Thyroid gland (tissue), 4 donors: ENCODE results near the gene OGDH.

Experiments
- POLR2A ChIP-seq, 2 donors: fragments of 450-650 bp; IDR thresholded peaks; one replicate each; pipeline ENCODE4 v1.6.1; 2017; ENCODE audit warnings: antibody characterized with exemption in 2 of 2, mild to moderate bottlenecking in 2 of 2, moderate library complexity in 1 of 2
- TF ChIP-seq, protein P1 (sequence below), 6 experiments: fragments of 200-600 bp in 3 of 6; fragments of 450-650 bp in 3 of 6; sonication (generic) in 3 of 6; IDR thresholded peaks; one replicate each; pipeline ENCODE4 v1.5.1; 2016 to 2019; ENCODE audit warnings: antibody characterized with exemption in 6 of 6, mild to moderate bottlenecking in 2 of 6, inconsistent platforms in 1 of 6, moderate library complexity in 1 of 6

DNA sequence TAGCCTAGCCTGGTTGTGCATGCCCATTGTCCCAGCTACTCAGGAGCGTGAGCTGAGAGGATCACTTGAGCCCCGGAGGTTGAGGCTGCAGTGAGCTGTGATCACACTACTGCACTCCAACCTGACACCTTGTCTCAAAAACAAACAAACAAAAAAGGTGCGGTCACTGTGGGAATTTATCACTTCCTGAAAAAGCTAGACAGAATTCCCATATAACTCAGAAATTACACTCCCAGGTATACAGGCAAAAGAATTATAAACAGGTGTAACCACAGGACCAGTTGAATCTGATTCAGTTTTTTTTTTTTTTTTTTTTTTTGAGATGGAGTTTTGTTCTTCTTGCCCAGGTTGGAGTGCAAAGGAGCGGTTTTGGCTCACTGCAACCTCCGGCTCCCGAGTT lies 3.2 kb upstream of the OGDH start:
- TF ChIP-seq, protein P1, sequence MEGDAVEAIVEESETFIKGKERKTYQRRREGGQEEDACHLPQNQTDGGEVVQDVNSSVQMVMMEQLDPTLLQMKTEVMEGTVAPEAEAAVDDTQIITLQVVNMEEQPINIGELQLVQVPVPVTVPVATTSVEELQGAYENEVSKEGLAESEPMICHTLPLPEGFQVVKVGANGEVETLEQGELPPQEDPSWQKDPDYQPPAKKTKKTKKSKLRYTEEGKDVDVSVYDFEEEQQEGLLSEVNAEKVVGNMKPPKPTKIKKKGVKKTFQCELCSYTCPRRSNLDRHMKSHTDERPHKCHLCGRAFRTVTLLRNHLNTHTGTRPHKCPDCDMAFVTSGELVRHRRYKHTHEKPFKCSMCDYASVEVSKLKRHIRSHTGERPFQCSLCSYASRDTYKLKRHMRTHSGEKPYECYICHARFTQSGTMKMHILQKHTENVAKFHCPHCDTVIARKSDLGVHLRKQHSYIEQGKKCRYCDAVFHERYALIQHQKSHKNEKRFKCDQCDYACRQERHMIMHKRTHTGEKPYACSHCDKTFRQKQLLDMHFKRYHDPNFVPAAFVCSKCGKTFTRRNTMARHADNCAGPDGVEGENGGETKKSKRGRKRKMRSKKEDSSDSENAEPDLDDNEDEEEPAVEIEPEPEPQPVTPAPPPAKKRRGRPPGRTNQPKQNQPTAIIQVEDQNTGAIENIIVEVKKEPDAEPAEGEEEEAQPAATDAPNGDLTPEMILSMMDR (IDR thresholded peaks at IDR 0.05): no peak
- TF ChIP-seq POLR2A (IDR thresholded peaks at IDR 0.05): no peak
